ENCODE measurements around the gene EHF.
"Not testable (repeated sequence)": the region's sequence is repeated elsewhere in the genome, so short reads cannot be mapped to it uniquely, and the experiment has no call there.

EHF gene

DNA sequence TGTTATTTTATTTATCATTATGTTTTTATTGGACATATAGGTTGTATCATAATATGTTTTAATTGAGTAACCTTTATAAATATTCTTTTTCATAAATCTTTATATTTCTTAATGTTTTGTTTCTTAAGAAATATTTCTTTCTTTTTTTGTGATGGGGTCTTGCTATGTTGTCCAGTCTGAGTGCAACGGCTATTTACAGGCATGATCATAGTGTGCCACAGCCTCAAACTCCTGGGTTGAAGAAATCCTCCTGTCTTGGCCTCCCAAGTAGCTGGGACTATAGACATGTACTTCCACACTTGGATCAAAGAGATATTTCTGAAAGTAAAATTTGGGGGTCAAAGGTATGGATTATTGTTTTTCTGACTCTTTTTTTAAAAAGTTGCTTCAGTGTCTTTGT lies 53.1 kb downstream of the EHF start:
- DNase-seq = no peak

DNA sequence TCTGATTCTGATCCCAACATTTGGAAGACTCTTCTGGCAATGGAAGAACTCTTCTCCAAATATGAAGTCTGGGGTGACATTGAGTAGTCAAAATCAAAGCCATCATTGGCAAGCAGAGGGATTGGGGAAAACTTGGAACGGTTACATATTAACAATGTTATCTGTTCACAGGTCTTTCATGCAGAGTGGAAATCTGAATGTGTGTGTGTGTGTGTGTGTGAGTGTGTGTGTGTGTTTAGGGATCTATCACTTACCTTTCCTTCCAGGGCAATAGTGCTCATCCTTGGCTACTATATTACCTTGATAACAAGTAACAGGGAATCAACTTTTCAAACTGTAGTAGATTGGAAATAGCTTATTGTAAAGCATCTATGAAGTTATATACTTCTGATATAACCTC lies 55.3 kb downstream of the EHF start:
- DNase-seq = no peak

DNA sequence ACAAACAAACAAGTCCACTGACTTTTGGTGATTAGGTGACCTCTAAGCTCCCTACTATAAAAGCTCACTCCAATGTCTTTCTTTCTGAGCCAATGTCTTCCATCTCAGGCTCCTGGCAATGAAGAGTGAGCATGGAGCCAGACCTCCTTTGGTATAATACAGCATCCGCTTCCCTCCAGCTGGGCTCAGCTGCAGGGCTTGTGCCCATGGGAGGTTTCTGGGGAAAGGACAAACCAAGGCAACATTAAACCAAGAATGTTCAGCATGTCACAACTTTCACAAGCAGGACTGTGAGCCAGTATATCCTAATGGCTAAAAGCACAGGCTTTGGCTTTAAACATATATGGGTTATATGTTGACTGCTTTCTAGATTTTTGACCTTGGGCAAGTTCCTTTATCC lies 58.8 kb downstream of the EHF start:
- DNase-seq = no peak

DNA sequence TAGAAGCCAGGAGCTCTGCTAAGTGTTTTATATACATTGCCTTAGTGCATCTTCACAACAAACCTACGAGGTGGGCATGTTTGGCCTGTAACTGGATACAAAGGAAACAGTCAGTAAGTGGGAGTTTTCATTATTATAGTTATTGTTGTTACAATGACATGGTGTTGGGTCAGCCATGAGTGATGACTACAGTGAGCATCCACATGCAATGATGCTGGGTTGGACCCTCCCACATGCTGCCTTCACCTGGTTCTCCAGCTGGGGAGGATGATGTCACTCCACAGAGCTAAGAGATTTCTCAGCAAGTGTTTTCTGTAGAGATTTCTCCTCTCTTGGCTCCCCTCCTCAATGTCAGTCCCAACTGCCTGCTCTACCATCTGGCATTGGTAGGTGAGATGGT lies 59.3 kb downstream of the EHF start:
- no peak for DNase-seq

DNA sequence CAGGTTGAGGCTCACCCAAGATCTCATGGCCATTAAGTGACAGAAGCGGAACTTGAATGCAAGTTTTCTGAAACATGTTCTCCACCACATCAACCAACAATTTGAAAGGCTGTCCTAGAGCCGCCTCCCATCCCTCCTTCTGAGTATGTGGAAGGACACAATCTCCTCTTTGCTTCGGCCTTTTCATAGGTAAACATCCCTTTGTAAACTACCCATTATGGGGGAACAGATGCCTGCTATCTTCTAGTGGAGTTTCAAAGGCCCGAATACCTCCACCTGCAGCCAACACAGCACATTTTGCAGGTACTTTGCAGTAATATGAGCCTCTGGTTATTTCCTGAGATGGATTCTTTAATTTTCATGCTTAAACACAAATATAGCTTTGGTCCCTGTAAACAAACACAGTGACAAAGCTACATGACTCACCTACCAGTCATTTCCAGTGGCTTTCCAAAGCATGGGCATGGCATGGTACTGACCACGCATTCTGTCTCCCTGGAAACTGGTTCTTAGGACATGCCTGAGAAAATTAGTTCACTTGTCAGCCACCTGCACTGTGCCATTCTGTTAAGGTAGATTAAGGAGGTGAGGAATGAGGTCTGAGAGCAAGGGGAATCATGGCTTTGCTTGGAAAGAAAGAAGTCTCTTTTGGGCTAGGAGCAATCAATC lies 60.2 kb downstream of the EHF start:
- no peak for DNase-seq

DNA sequence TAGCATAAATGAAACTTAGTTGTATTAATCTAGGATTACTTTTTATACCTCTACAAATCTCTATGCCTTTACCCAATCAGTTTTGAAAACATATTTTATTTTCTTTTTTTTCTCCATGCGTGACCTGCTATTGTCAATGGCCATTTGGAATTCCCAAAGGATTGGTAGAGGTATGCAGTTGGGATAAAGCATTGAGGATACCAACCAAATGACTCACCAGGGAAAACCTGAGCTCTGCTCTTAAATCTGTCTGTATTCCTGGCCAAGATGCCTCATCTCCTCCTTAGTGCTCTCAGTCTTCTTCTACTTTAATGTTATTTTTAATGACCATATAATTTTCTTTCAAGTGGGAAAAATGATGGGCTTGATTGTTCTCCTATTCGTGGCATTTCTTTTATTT lies 61.9 kb downstream of the EHF start:
- DNase-seq = no peak

DNA sequence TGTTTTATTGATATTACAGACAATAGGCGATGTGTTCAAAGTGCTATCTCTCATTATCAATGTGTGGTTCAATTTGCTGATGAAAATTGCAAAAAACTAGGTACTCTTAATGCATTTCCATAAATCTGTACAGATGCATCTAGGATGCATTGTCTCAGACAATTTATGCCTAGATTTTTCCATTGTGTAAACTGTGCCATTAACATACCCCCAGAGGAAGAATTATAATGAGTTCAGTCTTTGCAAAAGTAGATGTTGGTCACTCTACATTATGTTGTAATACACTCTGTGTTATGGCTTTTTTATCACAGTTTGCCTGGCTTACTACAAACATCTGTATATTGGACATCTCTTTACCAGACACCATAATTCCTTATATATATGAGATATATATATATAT lies 62.5 kb downstream of the EHF start:
- DNase-seq = no peak

DNA sequence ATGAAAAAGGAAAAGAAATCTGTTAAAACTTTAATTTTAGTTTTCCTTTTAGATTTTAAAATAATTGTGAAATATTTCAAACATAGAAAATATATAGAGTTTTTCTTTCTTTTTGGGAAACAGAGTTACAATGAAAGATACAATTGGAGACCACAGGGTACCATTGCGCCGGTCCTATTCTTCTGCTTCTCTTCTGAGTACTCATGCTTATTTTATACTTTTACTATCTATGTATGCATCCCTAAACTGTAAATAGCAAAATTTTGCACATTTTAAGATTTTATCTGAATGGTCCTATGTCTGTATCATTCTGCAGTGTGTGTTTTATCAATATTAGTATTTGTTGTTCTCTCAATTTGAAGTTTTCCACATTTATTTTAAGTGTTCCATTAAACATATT lies 65.0 kb downstream of the EHF start:
- no peak for DNase-seq

DNA sequence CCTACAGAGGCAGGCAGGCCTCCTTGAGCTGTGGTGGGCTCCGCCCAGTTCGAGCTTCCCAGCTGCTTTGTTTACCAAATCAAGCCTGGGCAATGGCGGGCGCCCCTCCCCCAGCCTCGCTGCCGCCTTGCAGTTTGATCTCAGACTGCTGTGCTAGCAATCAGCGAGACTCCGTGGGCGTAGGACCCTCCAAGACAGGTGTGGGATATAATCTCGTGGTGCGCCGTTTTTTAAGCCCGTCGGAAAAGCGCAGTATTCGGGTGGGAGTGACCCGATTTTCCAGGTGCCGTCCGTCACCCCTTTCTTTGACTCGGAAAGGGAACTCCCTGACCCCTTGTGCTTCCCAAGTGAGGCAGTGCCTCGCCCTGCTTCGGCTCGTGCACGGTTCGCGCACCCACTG lies 71.4 kb downstream of the EHF start:
- not testable (repeated sequence) for DNase-seq

DNA sequence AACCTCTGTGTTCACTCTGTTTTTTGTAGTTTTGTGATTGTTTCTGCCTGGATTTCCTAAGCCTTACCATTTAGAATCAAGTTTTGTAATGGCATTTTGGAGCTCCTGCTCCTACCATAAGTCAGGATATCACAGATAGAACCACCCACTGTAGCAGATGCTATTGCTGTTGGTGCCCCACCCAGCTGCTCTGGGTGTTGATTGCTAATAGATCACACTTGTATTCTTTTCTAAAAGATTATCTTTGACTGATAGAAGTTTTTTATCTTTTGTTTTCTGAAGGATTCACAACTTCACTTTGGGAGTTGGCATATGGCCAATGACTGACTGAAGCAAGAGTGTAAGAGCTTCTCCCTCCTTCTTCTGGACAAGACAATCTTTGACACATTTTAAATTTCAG lies 76.0 kb downstream of the EHF start:
- no peak for DNase-seq

DNA sequence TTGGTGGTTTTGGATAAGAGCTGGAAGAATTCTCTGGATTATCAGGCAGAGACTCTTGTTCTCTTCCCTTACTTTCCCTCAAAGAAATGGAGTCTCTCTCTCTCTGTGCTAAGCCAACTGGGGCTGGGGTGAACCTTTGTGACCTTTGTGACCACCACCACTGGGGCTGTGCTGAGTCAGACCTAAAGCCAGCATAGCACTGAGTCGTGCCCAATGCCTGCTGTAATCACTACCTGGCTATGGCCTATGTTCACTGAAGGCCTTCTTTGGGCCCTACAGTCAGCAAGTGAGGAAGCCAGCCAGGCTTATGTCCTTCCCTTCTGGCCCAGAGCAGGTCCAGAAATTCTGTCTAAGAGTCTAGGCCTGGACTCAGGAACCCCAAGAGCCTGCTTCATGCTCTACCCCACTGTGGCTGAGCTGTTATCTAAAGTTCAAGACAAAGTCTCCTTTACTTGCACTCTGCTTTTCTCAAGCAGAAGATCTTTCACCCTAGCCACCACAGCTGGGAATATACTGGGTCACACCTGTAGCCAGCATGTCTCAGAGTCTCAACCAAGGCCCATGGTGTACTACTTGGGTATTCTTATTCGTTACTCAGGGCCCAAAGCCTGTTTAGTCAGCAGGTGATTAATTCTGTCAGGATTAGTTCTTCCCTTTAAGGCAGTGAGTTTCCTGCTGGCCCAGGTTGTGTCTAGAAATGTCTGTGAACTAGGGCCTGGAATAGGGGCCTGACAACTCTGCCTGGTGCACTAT lies 86.0 kb downstream of the EHF start:
- DNase-seq = no peak

DNA sequence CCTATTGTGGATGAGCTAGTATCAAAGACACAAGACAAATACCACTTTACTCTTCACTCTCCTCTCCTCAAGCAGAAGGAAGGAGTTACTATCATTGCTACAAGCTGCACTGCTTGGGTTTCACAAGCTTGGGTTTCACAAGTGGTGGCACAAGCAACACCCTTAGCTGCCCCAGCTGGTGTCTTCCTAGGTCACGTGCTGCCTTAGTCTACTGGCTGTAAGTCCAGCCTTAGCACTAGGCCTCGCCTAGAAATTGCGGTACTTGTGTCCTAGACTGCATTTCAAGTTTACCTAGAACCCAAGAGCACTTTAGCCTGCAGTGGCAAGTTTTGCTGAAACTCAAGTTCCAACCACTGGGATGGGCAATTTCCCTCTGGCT lies 86.6 kb downstream of the EHF start:
- DNase-seq = no peak
